HG03159 (cell line): ENCODE data around the gene ATAD3C.

Experiments
- ATAC-seq: cut with Tn5 transposase; IDR thresholded peaks from one replicate; pipeline ENCODE4 v1.9.1; 2021; ENCODE audit warnings: mild to moderate bottlenecking, moderate library complexity; ENCODE audit not compliant: unreplicated experiment

Gene ATAD3C

DNA sequence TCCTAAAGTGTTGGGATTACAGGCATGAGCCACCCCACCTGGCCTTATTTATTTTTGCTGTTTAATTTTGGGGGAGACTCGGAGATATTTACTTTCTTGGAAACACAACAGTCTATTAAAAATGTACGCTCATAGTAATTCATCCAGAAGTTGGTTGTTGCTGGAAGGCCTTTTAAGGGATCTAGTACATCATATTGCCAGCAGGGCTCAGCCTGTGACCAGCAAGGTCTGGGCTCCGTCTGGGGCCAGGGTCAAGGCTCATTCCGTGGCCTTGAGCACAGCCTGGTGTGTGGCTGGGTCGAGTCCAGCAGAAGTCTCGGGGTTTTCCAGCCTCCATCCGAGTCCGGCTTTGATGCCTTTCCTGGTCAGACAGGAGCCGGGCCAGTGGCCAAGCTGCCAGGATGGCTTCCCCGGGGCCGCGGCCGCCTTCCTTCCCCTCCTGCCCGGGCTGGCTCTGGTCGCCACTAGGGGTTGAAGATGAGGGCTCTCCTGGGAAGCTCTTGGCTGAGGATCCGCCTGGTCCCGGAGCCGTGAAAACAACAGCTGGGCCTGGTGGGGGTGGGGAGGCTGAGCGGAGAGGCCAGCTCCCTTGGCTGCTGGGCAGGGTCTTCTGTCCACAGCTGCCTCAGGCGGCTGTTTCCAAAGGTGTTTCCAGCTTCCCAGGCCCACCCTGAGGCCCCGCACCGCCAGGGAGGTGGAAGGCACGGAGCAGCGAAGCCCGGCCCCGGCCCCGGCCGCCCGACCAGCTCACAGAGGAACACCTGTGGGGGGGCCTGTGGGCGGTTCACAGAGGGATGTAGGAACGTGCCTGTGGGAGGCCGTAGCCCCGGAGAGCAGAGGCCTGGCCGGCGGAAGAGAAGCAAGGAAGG, 19.1 kb upstream of the ATAD3C start:
- ATAC-seq, result no peak

GRCh38 chr1:1430992-1431844, 18.3 kb upstream of the ATAD3C start:
- no peak for ATAC-seq

DNA sequence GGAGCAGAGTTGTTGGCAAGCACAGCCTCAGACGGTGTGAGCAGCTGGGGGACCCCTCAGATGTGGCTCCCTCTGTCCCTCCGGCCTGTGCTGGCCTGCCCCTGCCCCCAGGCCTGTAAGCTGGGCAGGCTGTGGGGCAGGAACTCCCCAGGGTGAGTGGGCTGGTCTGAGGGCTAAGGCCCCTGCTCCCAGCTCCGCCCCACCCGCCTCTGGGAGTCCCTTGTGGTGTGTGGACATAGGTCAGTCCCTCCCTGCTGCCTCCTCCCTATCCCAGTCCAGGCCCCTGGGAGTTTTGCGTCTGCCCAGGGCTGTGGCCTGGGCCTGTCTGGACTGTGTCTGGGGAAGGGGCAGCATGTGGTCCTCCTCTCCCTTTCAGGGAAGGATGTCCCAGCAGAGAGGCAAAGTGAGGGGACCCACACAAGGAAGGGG, 17.6 kb upstream of the ATAD3C start:
- no peak for ATAC-seq

DNA sequence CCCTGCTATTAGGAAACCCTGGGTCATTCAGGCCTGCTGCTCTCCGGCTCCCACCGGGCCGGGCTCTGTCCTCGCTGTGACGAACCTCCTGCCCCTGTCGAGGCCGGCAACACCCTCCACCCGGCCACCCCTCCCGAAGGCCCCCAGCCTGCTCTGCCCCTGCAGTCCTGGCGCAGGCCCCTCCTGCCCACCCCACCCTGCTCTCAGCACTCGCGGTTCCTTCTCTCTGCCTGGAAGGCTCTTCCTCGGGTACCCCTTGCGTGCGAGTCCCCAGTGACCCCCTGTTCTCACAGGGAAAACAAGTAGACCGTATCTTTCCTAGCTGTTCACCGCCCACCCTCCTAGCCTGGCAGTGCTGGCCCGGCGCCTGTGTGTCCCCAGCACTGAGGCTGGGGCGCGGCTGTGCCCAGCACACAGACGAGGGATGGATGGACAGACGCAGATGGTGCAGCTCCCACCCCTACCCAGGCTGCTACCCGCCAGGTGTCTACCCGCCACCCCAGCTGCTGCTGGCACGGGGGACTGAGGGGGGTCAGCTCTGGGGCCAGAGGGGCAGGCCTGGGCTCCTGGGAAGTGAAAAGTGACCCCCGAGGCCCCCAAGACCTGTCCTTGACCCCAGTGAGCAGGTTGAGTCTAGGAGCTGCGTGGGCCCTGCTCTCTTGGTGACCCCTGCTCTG, 17.1 kb upstream of the ATAD3C start:
- no peak for ATAC-seq

DNA sequence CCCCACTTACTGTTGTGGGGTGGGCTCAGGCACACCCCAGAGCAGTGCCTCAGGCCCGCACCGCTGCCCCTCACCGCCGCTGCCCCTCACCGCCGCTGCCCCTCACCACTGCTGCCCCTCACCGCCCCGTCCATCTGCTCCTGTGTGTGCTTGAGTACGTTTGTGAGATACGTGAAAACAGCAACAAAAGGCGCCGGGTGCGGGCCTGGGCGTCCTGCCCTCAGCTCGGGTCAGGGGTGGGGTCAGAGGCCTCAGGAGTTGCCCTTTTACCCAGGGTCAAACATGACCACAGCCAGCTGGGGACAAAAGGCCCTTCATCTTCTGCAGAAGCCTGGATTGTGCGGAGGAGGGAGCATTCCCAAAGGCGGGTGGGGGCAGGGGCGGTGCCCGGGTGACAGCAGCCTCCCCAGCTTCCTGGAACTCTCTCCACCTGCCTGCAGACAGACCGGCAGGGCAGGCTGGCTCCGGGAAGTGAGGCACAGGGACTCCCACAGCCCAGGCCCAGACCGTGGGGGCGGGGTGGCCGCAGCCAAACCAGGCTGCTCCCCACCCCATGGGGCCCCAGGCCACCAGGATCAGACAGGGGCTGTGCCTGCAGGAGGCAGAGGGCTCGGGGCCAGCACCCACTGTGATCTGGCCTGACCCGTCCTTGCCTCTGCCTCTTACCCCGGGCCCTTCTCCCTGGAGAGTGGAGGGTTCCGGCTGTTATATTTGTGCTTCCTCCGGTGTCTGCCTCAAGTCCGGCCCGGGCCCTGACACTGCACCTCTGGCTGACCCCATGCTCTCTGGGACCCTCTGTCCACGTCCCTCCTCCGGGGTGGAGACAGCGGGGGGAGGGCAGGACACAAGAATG, 16.3 kb upstream of the ATAD3C start:
- ATAC-seq, result no peak

DNA sequence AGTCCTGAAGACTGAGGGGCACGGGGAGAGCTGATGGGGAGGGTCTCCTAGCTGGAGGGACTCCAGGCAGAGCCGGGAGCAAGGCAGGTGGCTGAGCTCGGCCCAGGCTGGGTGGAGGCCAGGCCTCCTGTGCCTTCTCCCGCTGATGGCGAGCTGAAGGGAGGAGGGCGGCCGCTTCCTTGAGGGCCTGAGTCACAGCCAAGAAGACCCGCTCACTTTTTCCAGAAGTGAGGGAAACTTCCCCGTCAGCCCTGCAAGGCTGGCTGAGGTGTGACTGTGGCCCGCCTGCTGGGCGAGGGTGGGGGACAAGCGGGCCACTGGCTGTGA, 15.7 kb upstream of the ATAD3C start:
- no peak for ATAC-seq

- ATAC-seq, result no peak
These were observed 15.2 kb upstream of the ATAD3C start for GRCh38 chr1:1434131-1434823.

DNA sequence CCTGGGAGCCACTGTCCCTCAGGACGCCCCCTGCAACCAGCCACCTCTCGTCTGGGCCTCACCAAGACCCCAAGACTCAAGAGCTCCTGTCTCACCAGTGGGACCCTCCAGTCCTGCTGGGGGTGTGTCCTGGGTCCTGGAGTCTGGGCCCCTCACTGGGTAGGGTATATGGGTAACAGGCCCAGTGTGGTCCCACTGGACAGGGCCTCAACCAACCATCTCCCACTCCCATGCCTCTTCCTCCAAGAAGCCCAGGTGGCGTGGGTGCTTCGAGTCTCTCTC, 14.7 kb upstream of the ATAD3C start:
- no peak for ATAC-seq

DNA sequence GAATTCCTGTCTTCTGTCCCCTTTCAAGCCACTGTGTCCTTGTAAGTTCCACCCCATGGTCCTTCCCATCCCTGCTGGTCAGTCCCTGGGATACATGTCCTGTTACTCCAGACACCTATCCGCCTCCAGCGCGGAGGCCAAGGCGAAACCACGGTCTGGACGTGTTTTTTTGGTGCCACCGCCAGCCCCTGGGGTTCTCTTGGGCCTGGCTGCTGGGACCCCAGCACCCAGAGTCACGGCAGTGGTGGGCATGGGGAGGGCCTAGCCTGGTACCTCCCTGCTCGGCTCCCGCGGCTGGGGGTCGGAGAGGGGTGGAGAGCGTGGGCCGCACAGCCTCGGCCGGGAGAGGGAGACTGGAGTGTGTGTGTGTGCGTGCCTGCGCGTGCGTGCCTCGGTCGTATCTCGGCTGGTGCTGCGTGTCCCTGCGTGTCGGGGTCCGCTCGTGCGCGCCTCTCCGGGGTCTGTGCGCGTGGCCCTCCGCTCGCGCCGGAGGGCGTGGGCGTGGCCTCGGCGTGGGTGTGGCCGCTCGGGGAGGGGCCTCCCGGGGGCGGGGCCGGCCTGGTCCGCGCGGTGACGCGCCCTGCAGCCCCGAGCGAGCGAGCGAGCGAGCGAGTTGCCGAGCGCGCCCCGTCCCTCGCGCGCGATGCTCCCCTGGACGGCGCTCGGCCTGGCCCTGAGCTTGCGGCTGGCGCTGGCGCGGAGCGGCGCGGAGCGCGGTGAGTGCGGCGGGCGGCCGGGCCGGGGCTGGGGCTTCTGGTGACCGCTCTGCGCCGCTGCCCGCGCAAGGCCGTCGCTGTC, 14.2 kb upstream of the ATAD3C start, which contains the start of gene VWA1:
Gene VWA1 (plus strand): TSS at position 585 of the 798 bp plus-strand sequence. CDS start 59 bp downstream, at position 644.
- peak; percentile 42 for ATAC-seq

- no peak for ATAC-seq
These were observed 13.4 kb upstream of the ATAD3C start for GRCh38 chr1:1435911-1436629.

DNA sequence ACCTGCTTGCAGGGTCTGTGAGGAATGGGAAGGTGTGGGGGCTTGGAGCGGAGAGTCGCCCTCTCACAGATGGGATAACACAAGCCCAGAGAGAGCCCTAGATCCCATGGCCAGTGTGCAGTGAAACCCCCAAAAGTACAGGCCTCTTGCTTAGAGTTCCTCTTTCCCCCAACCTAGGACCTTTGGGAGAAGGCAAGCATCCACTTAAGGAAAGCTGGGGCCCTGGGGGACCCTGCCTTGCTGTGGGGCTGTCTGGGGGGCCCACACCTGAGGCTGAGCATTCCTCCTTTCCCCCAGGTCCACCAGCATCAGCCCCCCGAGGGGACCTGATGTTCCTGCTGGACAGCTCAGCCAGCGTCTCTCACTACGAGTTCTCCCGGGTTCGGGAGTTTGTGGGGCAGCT, 12.9 kb upstream of the ATAD3C start:
- no peak for ATAC-seq

DNA sequence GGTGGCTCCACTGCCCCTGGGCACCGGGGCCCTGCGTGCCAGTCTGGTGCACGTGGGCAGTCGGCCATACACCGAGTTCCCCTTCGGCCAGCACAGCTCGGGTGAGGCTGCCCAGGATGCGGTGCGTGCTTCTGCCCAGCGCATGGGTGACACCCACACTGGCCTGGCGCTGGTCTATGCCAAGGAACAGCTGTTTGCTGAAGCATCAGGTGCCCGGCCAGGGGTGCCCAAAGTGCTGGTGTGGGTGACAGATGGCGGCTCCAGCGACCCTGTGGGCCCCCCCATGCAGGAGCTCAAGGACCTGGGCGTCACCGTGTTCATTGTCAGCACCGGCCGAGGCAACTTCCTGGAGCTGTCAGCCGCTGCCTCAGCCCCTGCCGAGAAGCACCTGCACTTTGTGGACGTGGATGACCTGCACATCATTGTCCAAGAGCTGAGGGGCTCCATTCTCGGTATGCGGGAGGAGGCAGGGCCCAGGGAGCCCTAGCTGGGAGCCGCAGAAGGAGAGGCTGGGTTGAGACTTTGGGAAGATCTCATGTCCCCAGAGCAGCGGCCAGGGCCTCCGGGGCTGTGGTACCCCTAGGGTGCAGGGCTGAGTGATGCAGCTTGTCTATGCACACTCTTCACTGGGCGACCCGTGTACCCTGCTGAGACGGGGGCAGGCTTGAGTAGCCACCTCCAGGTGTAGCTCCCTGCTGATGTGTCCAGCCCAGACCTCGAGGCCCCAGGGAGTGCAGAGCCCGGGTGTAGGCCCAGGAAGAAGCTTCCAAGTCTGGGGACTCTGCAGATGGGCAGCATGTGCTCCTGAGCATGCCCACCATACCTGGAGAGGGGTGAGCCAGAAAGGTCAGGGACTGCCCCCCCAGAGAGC, 12.2 kb upstream of the ATAD3C start:
- ATAC-seq, result no peak

- ATAC-seq, result no peak
These were observed 11.5 kb upstream of the ATAD3C start for GRCh38 chr1:1437904-1438376.

GRCh38 chr1:1438531-1439381, 10.7 kb upstream of the ATAD3C start:
- no peak for ATAC-seq

DNA sequence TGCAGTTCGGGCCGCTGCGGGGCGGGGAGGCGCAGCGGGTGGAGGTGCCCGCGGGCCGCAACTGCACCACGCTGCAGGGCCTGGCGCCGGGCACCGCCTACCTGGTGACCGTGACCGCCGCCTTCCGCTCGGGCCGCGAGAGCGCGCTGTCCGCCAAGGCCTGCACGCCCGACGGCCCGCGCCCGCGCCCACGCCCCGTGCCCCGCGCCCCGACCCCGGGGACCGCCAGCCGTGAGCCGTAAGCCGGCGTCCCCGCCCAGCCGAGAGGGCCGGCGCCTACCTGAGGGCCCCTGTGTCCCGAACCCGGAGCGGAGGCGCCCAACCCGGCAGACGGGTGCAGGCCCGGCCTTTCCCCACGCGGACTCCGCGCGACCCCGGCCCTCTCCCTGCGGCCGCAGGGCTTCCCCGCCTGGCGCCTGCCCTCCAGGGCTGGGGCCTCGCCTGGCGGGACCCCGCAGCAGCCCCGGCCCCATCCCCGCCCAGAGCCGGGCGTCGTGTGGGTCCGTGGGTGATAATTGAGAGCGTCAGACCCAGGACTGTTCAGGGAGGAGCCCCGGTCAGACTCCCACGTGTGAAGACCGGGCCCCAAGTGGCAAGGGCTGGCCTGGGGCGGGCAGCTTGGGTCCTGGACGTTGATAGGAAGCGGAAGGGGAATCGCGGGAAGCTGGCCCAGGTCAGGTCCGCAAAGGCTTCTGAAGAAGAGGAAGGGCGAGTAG, 9.8 kb upstream of the ATAD3C start:
- ATAC-seq, result no peak
